HEK293 (cell line): ENCODE results near the gene COX11.
A peak's percentile ranks its signal among the peaks of the same experiment; 100 is the strongest.

ENCODE experiments used
- CTCF ChIA-PET: fragments of 350-600 bp; formaldehyde crosslinking; extraction: SDS; loops from one replicate; lab custom pipeline; 2021; ENCODE audit warnings: antibody characterized with exemption; lab: Yijun Ruan, JAX
- POLR2A ChIA-PET: fragments of 300-600 bp; formaldehyde crosslinking; extraction: SDS; loops from one replicate; lab custom pipeline; 2020; ENCODE audit warnings: antibody characterized with exemption, inconsistent platforms; lab: Yijun Ruan, JAX
- H3K27ac ChIP-seq: fragments of 200-500 bp; sonication (Bioruptor generic); 2 replicates; pipeline ENCODE4 v1.5.1; 2014; ENCODE audit warnings: low read depth, low read length, control low read depth, inconsistent platforms; ENCODE audit errors: extremely low read depth
- H3K36me3 ChIP-seq, 2 experiments: fragments of 200-500 bp in 1 of 2; sonication (Bioruptor generic) in 1 of 2; 1 replicate in 1 of 2; 2 replicates in 1 of 2; pipeline ENCODE4 v1.5.1; 2014 to 2017; ENCODE audit warnings: inconsistent platforms in 2 of 2, low read length in 2 of 2; ENCODE audit not compliant: control insufficient read depth in 2 of 2, insufficient read depth in 1 of 2
- H3K4me1 ChIP-seq: fragments of 200-500 bp; sonication (Bioruptor generic); 2 replicates; pipeline ENCODE4 v1.5.1; 2014; ENCODE audit warnings: mild to moderate bottlenecking, low read length, inconsistent platforms; ENCODE audit not compliant: control insufficient read depth, insufficient read depth
- H3K4me3 ChIP-seq: 2 replicates; pipeline ENCODE4 v1.5.1; 2011; ENCODE audit warnings: low read depth, mild to moderate bottlenecking, control low read depth, low read length, moderate library complexity
- H3K9me3 ChIP-seq: fragments of 200-500 bp; sonication (Bioruptor generic); 2 replicates; pipeline ENCODE4 v1.5.1; 2014; ENCODE audit warnings: low read depth, low read length, inconsistent platforms; ENCODE audit not compliant: control insufficient read depth, insufficient read depth
- BCL11B ChIP-seq: fragments of 450-650 bp; formaldehyde crosslinking; IDR thresholded peaks from 2 replicates; pipeline ENCODE4 v1.5.1; 2016; ENCODE audit warnings: low read depth, missing biosample characterization, missing genetic modification characterization
- KLF1 ChIP-seq: fragments of 450-650 bp; formaldehyde crosslinking; IDR thresholded peaks from 2 replicates; pipeline ENCODE4 v1.5.1; 2016; ENCODE audit warnings: missing biosample characterization, missing genetic modification characterization
- PRDM1 ChIP-seq: fragments of 450-650 bp; formaldehyde crosslinking; IDR thresholded peaks from 2 replicates; pipeline ENCODE4; 2016; ENCODE audit warnings: missing biosample characterization, missing genetic modification characterization
- ZNF133 ChIP-seq: fragments of 450-650 bp; formaldehyde crosslinking; IDR thresholded peaks from 2 replicates; pipeline ENCODE4 v1.5.1; 2016; ENCODE audit warnings: missing biosample characterization, missing genetic modification characterization
- ZNF248 ChIP-seq: fragments of 450-650 bp; formaldehyde crosslinking; IDR thresholded peaks from 2 replicates; pipeline ENCODE4 v1.5.1; 2017; ENCODE audit warnings: missing biosample characterization, missing genetic modification characterization
- ZNF335 ChIP-seq: fragments of 450-650 bp; formaldehyde crosslinking; conservative IDR thresholded peaks from 2 replicates; pipeline ENCODE4 v1.5.1; 2016; ENCODE audit warnings: missing biosample characterization, missing genetic modification characterization
- ZNF48 ChIP-seq: fragments of 450-650 bp; formaldehyde crosslinking; IDR thresholded peaks from 2 replicates; pipeline ENCODE4 v1.5.1; 2016; ENCODE audit warnings: missing biosample characterization, missing genetic modification characterization
- ZNF530 ChIP-seq: fragments of 450-650 bp; formaldehyde crosslinking; IDR thresholded peaks from 2 replicates; pipeline ENCODE4 v1.5.1; 2016; ENCODE audit warnings: low read depth, missing biosample characterization, missing genetic modification characterization
- ZNF558 ChIP-seq: fragments of 450-650 bp; formaldehyde crosslinking; IDR thresholded peaks from 2 replicates; pipeline ENCODE4 v1.5.1; 2016; ENCODE audit warnings: missing biosample characterization, missing genetic modification characterization
- ZNF596 ChIP-seq: fragments of 450-650 bp; IDR thresholded peaks from 2 replicates; pipeline ENCODE4 v1.5.0; 2018; ENCODE audit warnings: missing biosample characterization, mild to moderate bottlenecking, missing genetic modification characterization, moderate library complexity
- ZNF600 ChIP-seq: fragments of 450-650 bp; formaldehyde crosslinking; IDR thresholded peaks from 2 replicates; pipeline ENCODE4 v1.5.1; 2016; ENCODE audit warnings: missing biosample characterization, missing genetic modification characterization
- ZNF610 ChIP-seq: fragments of 450-650 bp; formaldehyde crosslinking; IDR thresholded peaks from 2 replicates; pipeline ENCODE4 v1.5.1; 2016; ENCODE audit warnings: missing biosample characterization, missing genetic modification characterization, borderline replicate concordance
- ZNF76 ChIP-seq: fragments of 450-650 bp; formaldehyde crosslinking; IDR thresholded peaks from 2 replicates; pipeline ENCODE4; 2016; ENCODE audit warnings: low read depth, missing biosample characterization, missing genetic modification characterization, borderline replicate concordance
- ZNF777 ChIP-seq: fragments of 450-650 bp; formaldehyde crosslinking; IDR thresholded peaks from 2 replicates; pipeline ENCODE4 v1.5.1; 2017; ENCODE audit warnings: missing biosample characterization, missing genetic modification characterization, borderline replicate concordance
- TF ChIP-seq, protein P1 (sequence below): fragments of 450-650 bp; formaldehyde crosslinking; IDR thresholded peaks from 2 replicates; pipeline ENCODE4 v1.5.1; 2017; ENCODE audit warnings: missing biosample characterization, missing genetic modification characterization
- TF ChIP-seq, protein P2 (sequence below): fragments of 450-650 bp; formaldehyde crosslinking; IDR thresholded peaks from 2 replicates; pipeline ENCODE4 v1.5.1; 2016; ENCODE audit warnings: missing biosample characterization, missing genetic modification characterization
- TF ChIP-seq, protein P3 (sequence below): fragments of 450-650 bp; formaldehyde crosslinking; IDR thresholded peaks from 2 replicates; pipeline ENCODE4 v1.5.1; 2016; ENCODE audit warnings: missing biosample characterization, missing genetic modification characterization, low read depth
- TF ChIP-seq, protein P4 (sequence below): fragments of 450-650 bp; formaldehyde crosslinking; IDR thresholded peaks from 2 replicates; pipeline ENCODE4 v1.5.0; 2017; ENCODE audit warnings: missing biosample characterization, missing genetic modification characterization, borderline replicate concordance

Gene COX11

DNA sequence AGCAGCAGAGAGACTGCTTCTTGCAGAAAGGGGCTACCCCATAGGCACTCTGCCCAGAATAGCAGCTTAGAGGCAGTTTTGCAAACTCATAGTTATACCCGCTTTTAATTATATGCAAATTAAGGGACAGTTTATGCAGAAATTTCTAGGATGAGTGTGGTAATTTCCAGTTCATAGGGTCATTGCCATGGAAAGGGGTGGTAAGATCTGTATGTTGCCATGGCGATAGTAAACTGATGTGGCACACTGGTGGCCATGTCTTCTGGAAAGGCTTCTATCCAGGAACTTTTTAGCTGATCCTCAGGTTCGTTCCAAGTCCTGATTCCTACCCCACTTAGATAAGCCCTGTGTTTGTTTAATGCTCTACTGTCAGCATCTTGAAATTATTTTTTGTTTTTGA is 6.3 kb upstream of the COX11 start:
- ChIA-PET CTCF (interaction anchor here (2.8 kb wide), 1 partner anchor 18 kb away, joined by 18 read pairs; no protein-coding TSS in a partner anchor), POLR2A (no interaction called here)

DNA sequence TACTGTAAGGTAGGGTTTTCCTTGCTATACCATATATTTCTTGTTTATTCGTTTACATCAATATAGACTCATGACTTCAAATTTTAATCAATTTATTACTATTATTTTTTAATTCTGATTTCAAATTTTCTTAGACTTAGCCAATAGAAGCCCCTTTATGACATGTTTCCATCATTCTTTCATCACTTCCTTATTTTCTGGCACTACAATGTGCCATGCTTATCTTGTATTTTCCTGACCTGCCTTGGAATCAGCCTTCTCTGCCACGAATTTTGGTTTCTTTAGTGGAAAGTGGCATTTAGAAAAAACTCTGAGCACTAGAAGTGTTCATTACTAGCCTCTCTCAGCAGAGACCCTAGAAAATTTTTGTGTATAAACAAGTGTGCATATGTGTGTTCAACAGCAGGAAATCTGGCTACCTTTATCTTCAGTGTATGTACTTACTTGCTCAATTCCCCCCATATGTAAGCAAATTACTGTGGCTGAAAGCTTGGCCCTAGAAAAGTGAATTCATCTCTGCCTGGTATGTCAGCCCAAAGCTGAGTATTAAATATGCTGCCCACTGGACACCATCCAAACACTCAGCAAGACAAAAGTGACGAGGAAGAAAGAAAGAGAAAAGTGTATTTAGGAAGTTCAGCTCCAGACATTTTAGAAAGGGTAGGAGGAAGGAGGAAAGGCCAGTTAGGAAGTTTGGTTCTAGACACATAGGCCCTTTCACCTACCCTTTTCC is 4.1 kb upstream of the COX11 start:
- 0 out of 2 replicates have a peak, but pooled peaks have one; percentile 9 for TF ChIP-seq PRDM1 (tag by site-specific recombination)
- TF ChIP-seq, protein P1, sequence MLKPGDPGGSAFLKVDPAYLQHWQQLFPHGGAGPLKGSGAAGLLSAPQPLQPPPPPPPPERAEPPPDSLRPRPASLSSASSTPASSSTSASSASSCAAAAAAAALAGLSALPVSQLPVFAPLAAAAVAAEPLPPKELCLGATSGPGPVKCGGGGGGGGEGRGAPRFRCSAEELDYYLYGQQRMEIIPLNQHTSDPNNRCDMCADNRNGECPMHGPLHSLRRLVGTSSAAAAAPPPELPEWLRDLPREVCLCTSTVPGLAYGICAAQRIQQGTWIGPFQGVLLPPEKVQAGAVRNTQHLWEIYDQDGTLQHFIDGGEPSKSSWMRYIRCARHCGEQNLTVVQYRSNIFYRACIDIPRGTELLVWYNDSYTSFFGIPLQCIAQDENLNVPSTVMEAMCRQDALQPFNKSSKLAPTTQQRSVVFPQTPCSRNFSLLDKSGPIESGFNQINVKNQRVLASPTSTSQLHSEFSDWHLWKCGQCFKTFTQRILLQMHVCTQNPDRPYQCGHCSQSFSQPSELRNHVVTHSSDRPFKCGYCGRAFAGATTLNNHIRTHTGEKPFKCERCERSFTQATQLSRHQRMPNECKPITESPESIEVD (tag by site-specific recombination) = no peak
- no peak overlapping the region for H3K4me3 ChIP-seq
- H3K9me3 ChIP-seq = no peaks in the 10 kb centered on the region
- no peak overlapping the region for H3K27ac ChIP-seq
- ChIA-PET CTCF (interaction anchor here (1.4 to 2.8 kb wide), 3 partner anchors 13 to 385 kb away, joined by 5 to 18 read pairs (median 5); no protein-coding TSS in a partner anchor), POLR2A (no interaction called here)
- no peaks in the 10 kb centered on the region; the same call in 1 of the 2 replicates for H3K4me1 ChIP-seq
- no peaks in the 10 kb centered on the region for H3K36me3 ChIP-seq

More for the DNA sequence above, 6.3 kb upstream of the COX11 start:
- TF ChIP-seq ZNF335 (tag by site-specific recombination) = no peak
- no peak for TF ChIP-seq ZNF530 (tag by site-specific recombination)
- TF ChIP-seq, protein P2, sequence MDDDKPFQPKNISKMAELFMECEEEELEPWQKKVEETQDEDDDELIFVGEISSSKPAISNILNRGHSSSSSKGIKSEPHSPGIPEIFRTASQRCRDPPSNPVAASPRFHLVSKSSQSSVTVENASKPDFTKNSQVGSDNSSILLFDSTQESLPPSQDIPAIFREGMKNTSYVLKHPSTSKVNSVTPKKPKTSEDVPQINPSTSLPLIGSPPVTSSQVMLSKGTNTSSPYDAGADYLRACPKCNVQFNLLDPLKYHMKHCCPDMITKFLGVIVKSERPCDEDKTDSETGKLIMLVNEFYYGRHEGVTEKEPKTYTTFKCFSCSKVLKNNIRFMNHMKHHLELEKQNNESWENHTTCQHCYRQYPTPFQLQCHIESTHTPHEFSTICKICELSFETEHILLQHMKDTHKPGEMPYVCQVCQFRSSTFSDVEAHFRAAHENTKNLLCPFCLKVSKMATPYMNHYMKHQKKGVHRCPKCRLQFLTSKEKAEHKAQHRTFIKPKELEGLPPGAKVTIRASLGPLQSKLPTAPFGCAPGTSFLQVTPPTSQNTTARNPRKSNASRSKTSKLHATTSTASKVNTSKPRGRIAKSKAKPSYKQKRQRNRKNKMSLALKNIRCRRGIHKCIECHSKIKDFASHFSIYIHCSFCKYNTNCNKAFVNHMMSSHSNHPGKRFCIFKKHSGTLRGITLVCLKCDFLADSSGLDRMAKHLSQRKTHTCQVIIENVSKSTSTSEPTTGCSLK (tag by site-specific recombination) = no peak
- no peak for TF ChIP-seq ZNF133 (tag by site-specific recombination)
- TF ChIP-seq ZNF600 = no peak
- no peak for TF ChIP-seq ZNF248 (tag by site-specific recombination)
- no peak for TF ChIP-seq KLF1 (tag by site-specific recombination)
- no peak for TF ChIP-seq ZNF76 (tag by site-specific recombination)
- TF ChIP-seq, all 188 proteins: peak for 0
- Histone ChIP-seq H3K27ac (no peak overlapping the region), H3K36me3 (no peaks in the 10 kb centered on the region), H3K4me3 (no peak overlapping the region), H3K9me3 (no peaks in the 10 kb centered on the region), H3K4me1 (peaks cover 6% of the 10 kb centered on the region)

DNA sequence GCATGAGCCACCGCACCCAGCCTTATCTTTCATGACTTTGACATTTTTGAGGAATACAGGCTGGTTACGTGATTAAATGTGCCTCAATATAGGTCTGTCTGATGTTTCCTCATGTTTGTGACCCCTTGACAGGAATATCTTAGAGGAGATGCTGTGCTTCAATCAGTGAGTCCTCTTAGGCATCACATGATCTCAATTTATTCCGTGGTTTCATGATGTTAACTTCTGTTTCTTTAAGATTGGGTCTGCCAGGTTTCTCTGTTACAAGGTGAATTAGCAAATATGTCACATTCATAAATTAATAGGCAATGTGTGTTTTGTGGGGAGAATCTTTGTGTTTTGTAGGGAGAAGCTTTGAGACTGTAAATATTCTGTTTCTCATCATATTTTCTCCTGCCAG is 3.4 kb upstream of the COX11 start:
- Histone ChIP-seq H3K27ac (no peak overlapping the region), H3K4me1 (no peaks in the 10 kb centered on the region; the same call in 1 of the 2 replicates), H3K36me3 (no peaks in the 10 kb centered on the region), H3K9me3 (no peaks in the 10 kb centered on the region), H3K4me3 (no peak overlapping the region)
- ChIA-PET CTCF (no interaction called here), POLR2A (no interaction called here)
- no peak for TF ChIP-seq BCL11B
- no peak for TF ChIP-seq ZNF777 (tag by site-specific recombination)

DNA sequence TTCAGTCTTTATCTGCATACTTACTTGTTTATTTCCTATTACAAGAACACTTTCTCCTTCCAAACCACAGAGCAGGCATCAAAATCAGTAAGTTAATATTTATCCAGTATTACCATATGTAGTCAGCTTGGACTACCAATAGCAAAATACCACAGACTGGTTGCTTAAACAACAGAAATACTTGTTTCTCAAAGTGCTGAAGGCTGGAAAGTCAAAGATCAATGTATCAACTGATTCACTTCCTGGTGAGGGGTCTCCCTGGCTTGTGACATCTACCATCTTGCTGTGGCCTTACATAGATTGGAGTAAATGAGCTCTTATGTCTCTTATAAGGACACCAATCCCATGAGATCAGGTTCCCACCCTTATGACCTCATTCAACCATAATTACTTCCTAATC is 2.7 kb upstream of the COX11 start:
- Histone ChIP-seq H3K36me3 (no peaks in the 10 kb centered on the region), H3K27ac (no peak overlapping the region), H3K4me3 (no peak overlapping the region), H3K4me1 (no peaks in the 10 kb centered on the region; the same call in 1 of the 2 replicates), H3K9me3 (no peaks in the 10 kb centered on the region)
- ChIA-PET CTCF (interaction anchor here (0.5 to 0.6 kb wide), 2 partner anchors 384 to 855 kb away, joined by 3 read pairs; no protein-coding TSS in a partner anchor), POLR2A (no interaction called here)
- TF ChIP-seq ZNF558 (no peak), ZNF596 (no peak), ZNF48 (tag by site-specific recombination) (no peak), ZNF610 (tag by site-specific recombination) (no peak)
- TF ChIP-seq, protein P3, sequence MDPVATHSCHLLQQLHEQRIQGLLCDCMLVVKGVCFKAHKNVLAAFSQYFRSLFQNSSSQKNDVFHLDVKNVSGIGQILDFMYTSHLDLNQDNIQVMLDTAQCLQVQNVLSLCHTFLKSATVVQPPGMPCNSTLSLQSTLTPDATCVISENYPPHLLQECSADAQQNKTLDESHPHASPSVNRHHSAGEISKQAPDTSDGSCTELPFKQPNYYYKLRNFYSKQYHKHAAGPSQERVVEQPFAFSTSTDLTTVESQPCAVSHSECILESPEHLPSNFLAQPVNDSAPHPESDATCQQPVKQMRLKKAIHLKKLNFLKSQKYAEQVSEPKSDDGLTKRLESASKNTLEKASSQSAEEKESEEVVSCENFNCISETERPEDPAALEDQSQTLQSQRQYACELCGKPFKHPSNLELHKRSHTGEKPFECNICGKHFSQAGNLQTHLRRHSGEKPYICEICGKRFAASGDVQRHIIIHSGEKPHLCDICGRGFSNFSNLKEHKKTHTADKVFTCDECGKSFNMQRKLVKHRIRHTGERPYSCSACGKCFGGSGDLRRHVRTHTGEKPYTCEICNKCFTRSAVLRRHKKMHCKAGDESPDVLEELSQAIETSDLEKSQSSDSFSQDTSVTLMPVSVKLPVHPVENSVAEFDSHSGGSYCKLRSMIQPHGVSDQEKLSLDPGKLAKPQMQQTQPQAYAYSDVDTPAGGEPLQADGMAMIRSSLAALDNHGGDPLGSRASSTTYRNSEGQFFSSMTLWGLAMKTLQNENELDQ (tag by site-specific recombination) = no peak
- TF ChIP-seq, protein P4, sequence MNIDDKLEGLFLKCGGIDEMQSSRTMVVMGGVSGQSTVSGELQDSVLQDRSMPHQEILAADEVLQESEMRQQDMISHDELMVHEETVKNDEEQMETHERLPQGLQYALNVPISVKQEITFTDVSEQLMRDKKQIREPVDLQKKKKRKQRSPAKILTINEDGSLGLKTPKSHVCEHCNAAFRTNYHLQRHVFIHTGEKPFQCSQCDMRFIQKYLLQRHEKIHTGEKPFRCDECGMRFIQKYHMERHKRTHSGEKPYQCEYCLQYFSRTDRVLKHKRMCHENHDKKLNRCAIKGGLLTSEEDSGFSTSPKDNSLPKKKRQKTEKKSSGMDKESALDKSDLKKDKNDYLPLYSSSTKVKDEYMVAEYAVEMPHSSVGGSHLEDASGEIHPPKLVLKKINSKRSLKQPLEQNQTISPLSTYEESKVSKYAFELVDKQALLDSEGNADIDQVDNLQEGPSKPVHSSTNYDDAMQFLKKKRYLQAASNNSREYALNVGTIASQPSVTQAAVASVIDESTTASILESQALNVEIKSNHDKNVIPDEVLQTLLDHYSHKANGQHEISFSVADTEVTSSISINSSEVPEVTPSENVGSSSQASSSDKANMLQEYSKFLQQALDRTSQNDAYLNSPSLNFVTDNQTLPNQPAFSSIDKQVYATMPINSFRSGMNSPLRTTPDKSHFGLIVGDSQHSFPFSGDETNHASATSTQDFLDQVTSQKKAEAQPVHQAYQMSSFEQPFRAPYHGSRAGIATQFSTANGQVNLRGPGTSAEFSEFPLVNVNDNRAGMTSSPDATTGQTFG (tag by site-specific recombination) = no peak
